ENCODE measurements around the gene PHIP. TPM values are rescaled to one million over a fixed set of nuclear protein-coding genes. Genes with fewer than 3 reads are reported as not detected.

Gene PHIP
- total and polyA plus RNA-seq, 2 of the 8 experiments (the other 6 are each of a cell fraction or from before 2014, with no cell fraction given): 7.3 to 56.2 TPM

DNA sequence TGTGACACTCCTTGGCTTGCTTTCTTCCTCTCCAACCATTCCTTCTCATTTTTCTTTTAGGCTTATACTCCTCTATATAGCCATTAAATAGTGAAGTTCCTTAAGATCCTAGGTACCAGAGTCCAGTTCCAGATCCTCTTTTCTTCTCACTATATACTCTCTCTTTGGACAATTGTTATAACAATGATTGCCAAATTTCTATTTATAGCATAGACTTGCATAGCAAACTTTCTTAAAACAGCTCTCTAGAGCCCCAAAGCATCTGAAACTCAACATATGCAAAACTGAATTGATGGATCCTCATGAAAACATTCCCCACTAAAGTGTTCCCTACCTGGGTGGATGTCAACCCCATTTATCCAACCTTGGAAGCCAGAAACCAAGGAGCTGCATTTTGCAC lies 13.4 kb downstream of the PHIP start:
- H2BK5ac ChIP-seq (ENCODE audit: low read depth, low read length): no peak overlapping the region
- no peak overlapping the region for H2BK20ac ChIP-seq (ENCODE audit: low read length)
- no peaks in the 10 kb centered on the region; the same call in 1 of the 2 replicates for H3K23me2 ChIP-seq (ENCODE audit: low read depth, low read length)
- no peaks in the 10 kb centered on the region for H3K27me3 ChIP-seq (replicated peaks in 1 of 4; ENCODE audit: control insufficient read depth in 3 of 4, extremely low read depth in 1 of 4, insufficient read depth in 3 of 4, low read length in 3 of 4)
- POLR2A ChIA-PET (ENCODE audit: partially characterized antibody): interaction anchor here (0.6 to 4.1 kb wide), 6 partner anchors 9 to 168 kb away, joined by 3 to 19 read pairs (median 4); partner anchors contain the start of gene PHIP
- H3K79me2 ChIP-seq (ENCODE audit: control insufficient read depth in 1 of 2, insufficient read depth in 2 of 2, low read length in 2 of 2): peaks cover 0 to 97% of the 10 kb centered on the region in 2 experiments; a peak in 2 of 4 replicates
- no peak overlapping the region for H3K4me3 ChIP-seq (ENCODE audit: extremely low read depth in 1 of 4, insufficient read depth in 2 of 4, low read depth in 3 of 4, low read length in 4 of 4)
- FAIRE-seq (no peak), DNase-seq (ENCODE audit: low read depth in 1 of 2, low spot score in 2 of 2) (no peak)
- H2AK5ac ChIP-seq (ENCODE audit: low read depth, low read length): no peak overlapping the region
- CTCF ChIA-PET (ENCODE audit: partially characterized antibody): no interaction called here
- no peak overlapping the region for H3K4me2 ChIP-seq (ENCODE audit: insufficient read depth in 1 of 2, low read depth in 2 of 2, low read length in 2 of 2)
- no peaks in the 10 kb centered on the region for H3K9me3 ChIP-seq (ENCODE audit: insufficient read depth in 2 of 2, low read depth in 1 of 2, low read length in 1 of 2)
- H3K79me1 ChIP-seq (ENCODE audit: low read depth, low read length): peaks cover 3% of the 10 kb centered on the region
- no peak overlapping the region for H3K18ac ChIP-seq (ENCODE audit: extremely low read depth, low read length)
- H3K27ac ChIP-seq (ENCODE audit: low read depth, low read length): no peak overlapping the region
- no peak overlapping the region for H2BK120ac ChIP-seq (replicated peaks; ENCODE audit: low read depth, low read length)
- H2BK15ac ChIP-seq (ENCODE audit: low read length): no peak overlapping the region
- H4K5ac ChIP-seq (ENCODE audit: insufficient read length, low read depth, low read length): no peak overlapping the region
- H3K23ac ChIP-seq (ENCODE audit: insufficient read length): no peak overlapping the region
- H3K36me3 ChIP-seq (ENCODE audit: control insufficient read depth in 2 of 4, insufficient read depth in 4 of 4, low read length in 3 of 4): peaks cover 7 to 23% (median 9%) of the 10 kb centered on the region in 4 experiments; a peak in 7 of 8 replicates
- no peaks in the 10 kb centered on the region for H3K4me1 ChIP-seq (replicated peaks in 1 of 4; ENCODE audit: control insufficient read depth in 3 of 4, insufficient read depth in 4 of 4, low read length in 3 of 4)
- no peak overlapping the region for H4K91ac ChIP-seq (replicated peaks; ENCODE audit: insufficient read length, low read length)
- H3K4ac ChIP-seq (replicated peaks; ENCODE audit: insufficient read length, low read depth, low read length): no peak overlapping the region
- H3K14ac ChIP-seq (ENCODE audit: insufficient read length): no peak overlapping the region
- no peak overlapping the region for H4K8ac ChIP-seq (ENCODE audit: extremely low read depth, insufficient read depth, low read length)
- H2BK12ac ChIP-seq (ENCODE audit: low read depth, low read length): no peak overlapping the region
- no peak for TF ChIP-seq RNF2 (IDR thresholded peaks at IDR 0.05; ENCODE audit: borderline replicate concordance, low read depth, low read length, missing control alignments, poor library complexity, severe bottlenecking)
- no peak for TF ChIP-seq CREB1 (IDR thresholded peaks at IDR 0.05)
- TF ChIP-seq ATF3 (IDR thresholded peaks at IDR 0.05; ENCODE audit: insufficient read depth, low read depth, low read length): no peak
- TF ChIP-seq JUN (IDR thresholded peaks at IDR 0.05; ENCODE audit: low read depth, low read length): no peak
- no peak for TF ChIP-seq EZH2 (IDR thresholded peaks at IDR 0.05; ENCODE audit: low read depth, low read length, severe bottlenecking)
- no peak for TF ChIP-seq TCF12 (IDR thresholded peaks at IDR 0.05; ENCODE audit: low read depth, low read length)
- TF ChIP-seq RBBP5 (IDR thresholded peaks at IDR 0.05; ENCODE audit: borderline replicate concordance, low read depth, low read length): no peak
- TF ChIP-seq TEAD4 (IDR thresholded peaks at IDR 0.05; ENCODE audit: low read depth, low read length): no peak
- no peak for TF ChIP-seq KDM1A (IDR thresholded peaks at IDR 0.05; ENCODE audit: borderline replicate concordance, low read length)
- TF ChIP-seq MAFK (IDR thresholded peaks at IDR 0.05; ENCODE audit: low read depth, low read length): no peak
- no peak for TF ChIP-seq SRF (IDR thresholded peaks at IDR 0.05; ENCODE audit: low read depth, low read length)
- no peak for TF ChIP-seq SIX5 (IDR thresholded peaks at IDR 0.05; ENCODE audit: low read depth, low read length)
- no peak for TF ChIP-seq POLR2A (IDR thresholded peaks at IDR 0.05; ENCODE audit: control extremely low read depth in 1 of 2, low read depth in 2 of 2, low read length in 2 of 2)
- no peak for TF ChIP-seq NANOG (IDR thresholded peaks at IDR 0.05; ENCODE audit: insufficient read depth, low read depth, low read length, poor library complexity, severe bottlenecking)
- peaks cover 9 to 12% of the 10 kb centered on the region in 2 experiments for H4K20me1 ChIP-seq (replicated peaks in 1 of 2; ENCODE audit: control insufficient read depth in 1 of 2, insufficient read depth in 2 of 2, low read length in 2 of 2)
- no peak overlapping the region for H3K9ac ChIP-seq (replicated peaks in 1 of 4; ENCODE audit: extremely low read depth in 1 of 4, low read depth in 3 of 4, low read length in 3 of 4)
- no peak overlapping the region for H3K56ac ChIP-seq (replicated peaks; ENCODE audit: insufficient read length, low read depth, low read length)
- H2AFZ ChIP-seq (ENCODE audit: low read length): no peak overlapping the region

Measured in H1 (cell line).